Mononuclear cell (primary cell): ENCODE measurements around the gene ELP6. TPM values are rescaled to one million over a fixed set of nuclear protein-coding genes. Genes with fewer than 3 reads are reported as not detected.
"Not testable (repeated sequence)": the region's sequence is repeated elsewhere in the genome, so short reads cannot be mapped to it uniquely, and the experiment has no call there.

Experiments used
- H3K27me3 ChIP-seq: 2 replicates; pipeline ENCODE4 v1.6.0; 2011; ENCODE audit warnings: low read length, control low read depth; ENCODE audit not compliant: insufficient read depth
- H3K4me1 ChIP-seq: 2 replicates; pipeline ENCODE4 v1.5.1; 2011; ENCODE audit warnings: mild to moderate bottlenecking, low read length, control low read depth; ENCODE audit not compliant: insufficient read depth
- H3K4me3 ChIP-seq: 2 replicates; pipeline ENCODE4 v1.5.1; 2011; ENCODE audit warnings: mild to moderate bottlenecking, low read length, moderate library complexity
- H3K9me3 ChIP-seq: 2 replicates; pipeline ENCODE4 v1.5.1; 2011; ENCODE audit warnings: low read depth, mild to moderate bottlenecking, control low read depth, low read length
- total RNA-seq: library from RNA; depleted of rRNA; stranded (reverse); fragments of >200 nt; gene quantifications from one replicate; pipeline ENCODE4 v1.2.3, GENCODE V29; 2012

The ELP6 gene
- total RNA-seq, 1 donor: 7.8 TPM

DNA sequence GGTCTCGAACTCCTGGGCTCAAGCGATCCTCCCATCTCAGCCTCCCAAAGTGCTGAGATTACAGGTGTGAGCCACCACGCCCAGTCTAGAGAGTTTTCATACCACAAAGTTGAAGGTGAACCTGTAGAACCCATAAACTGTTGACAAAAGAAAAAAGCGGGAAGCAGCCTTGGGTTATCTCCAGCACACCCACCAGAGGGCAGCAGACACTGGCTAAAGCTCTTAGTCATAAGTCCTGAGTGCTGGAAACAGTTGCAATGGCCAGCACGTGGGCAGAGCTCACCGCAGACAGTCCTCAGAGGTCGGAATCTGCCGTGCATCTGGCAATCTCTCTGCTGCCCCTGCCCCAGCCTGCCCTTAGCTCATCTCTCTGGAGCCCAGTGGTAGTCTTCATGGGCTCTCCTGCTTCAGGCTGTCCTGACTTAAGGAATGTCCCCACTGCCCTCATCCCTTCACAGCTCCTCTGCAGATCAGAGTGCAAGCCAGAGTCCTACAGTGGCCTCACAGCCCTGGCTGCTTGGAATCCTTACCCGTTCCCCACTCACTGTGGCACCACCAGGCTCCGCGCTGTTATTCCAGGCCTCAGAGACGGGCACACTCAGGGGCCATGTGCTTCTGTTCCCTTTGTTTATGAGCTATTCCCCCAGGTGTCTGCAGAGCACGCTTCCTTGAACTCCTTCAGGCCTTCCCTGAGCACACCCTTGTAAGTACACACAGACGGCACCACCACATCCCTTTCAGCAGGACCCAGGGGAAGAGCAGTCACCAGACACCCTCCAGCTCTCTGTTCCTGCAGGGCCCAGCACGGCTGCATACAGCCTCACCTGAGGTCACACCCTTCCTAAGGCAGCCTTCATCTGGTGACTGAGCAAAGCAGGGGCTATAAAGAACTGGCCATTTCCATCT is 8.8 kb upstream of the ELP6 start:
- Histone ChIP-seq H3K27me3 (no peaks in the 10 kb centered on the region), H3K9me3 (no peaks in the 10 kb centered on the region), H3K4me3 (no peak overlapping the region), H3K4me1 (peaks cover 6% of the 10 kb centered on the region)

GRCh38 chr3:47520756-47521155 is 7.2 kb upstream of the ELP6 start:
- no peaks in the 10 kb centered on the region for H3K9me3 ChIP-seq
- H3K4me1 ChIP-seq: peaks cover 6% of the 10 kb centered on the region
- H3K27me3 ChIP-seq: no peaks in the 10 kb centered on the region
- no peak overlapping the region for H3K4me3 ChIP-seq

GRCh38 chr3:47517937-47518336 is 4.4 kb upstream of the ELP6 start:
- no peak overlapping the region for H3K4me3 ChIP-seq
- peaks cover 6% of the 10 kb centered on the region for H3K4me1 ChIP-seq
- H3K9me3 ChIP-seq: no peaks in the 10 kb centered on the region
- H3K27me3 ChIP-seq: no peaks in the 10 kb centered on the region

GRCh38 chr3:47515864-47516319 is 2.4 kb upstream of the ELP6 start:
- no peaks in the 10 kb centered on the region for H3K9me3 ChIP-seq
- H3K27me3 ChIP-seq: no peaks in the 10 kb centered on the region
- H3K4me1 ChIP-seq: peaks cover 12% of the 10 kb centered on the region
- no peak overlapping the region for H3K4me3 ChIP-seq

- peaks cover 12% of the 10 kb centered on the region for H3K4me1 ChIP-seq
- no peaks in the 10 kb centered on the region for H3K9me3 ChIP-seq
- H3K27me3 ChIP-seq: no peaks in the 10 kb centered on the region
- H3K4me3 ChIP-seq: no peak overlapping the region
Measured at GRCh38 chr3:47515100-47515499, 1.6 kb upstream of the ELP6 start.

DNA sequence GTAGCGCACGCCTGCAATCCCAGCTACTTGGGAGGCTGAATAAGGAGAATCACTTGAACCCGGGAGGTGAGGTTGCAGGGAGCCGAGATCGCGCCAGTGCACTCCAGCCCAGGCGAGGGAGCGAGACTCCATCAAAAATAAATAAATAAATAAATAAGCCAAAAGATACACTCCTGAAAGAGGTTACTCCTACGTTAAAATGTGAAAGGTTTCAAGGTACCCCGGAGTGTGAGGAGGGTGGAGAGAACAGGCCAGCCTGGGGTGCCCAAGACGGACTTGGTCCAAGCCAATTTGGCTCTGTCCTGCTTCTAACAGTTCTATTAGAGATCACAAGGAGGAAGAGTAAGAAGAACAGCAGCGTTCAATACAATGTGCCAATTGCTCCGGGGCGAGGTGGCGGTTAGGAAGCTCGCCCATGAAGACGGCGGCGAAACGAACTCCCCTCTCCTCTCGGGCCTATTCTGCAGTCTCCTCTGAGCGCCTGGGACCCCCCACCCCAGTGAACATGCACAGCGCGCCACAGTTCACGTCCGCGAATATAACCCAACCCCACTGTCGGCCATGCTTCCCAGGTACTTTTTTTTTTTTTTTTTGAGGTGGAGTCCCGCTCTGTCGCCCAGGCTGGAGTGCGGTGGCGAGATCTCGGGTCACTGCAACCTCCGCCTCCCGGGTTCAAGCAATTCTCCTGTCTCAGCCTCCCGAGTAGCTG is 942 bp downstream of the ELP6 start:
- Histone ChIP-seq H3K27me3 (no peaks in the 10 kb centered on the region), H3K4me1 (peaks cover 12% of the 10 kb centered on the region), H3K9me3 (no peaks in the 10 kb centered on the region), H3K4me3 (peak overlapping the region; percentile 96)

GRCh38 chr3:47505267-47505666 is 8.2 kb downstream of the ELP6 start:
- not testable (repeated sequence) for H3K27me3 ChIP-seq, H3K9me3 ChIP-seq, H3K4me1 ChIP-seq, H3K4me3 ChIP-seq

DNA sequence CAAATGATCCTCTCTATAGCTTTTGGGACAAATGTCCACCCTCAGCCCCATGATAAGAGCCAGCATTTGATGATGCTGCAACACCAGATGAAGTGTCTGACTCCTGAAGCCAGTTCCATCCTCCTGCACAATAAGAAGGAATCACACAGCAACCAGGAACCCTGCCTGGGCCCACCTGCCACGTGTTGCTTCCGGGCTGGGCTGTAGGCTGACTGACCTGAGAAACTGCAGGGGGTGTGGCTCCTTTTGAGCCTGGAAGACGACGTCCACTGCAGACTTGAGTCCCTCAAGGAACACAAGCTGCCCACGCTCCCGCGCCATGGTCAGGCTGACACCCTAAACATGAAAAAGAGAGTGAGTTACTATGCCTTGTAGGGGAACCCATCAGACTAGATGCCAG is 9.4 kb downstream of the ELP6 start:
- Histone ChIP-seq H3K9me3 (no peaks in the 10 kb centered on the region), H3K4me3 (no peak overlapping the region), H3K4me1 (no peaks in the 10 kb centered on the region), H3K27me3 (no peaks in the 10 kb centered on the region)

- no peak overlapping the region for H3K4me3 ChIP-seq
- no peaks in the 10 kb centered on the region for H3K9me3 ChIP-seq
- no peaks in the 10 kb centered on the region for H3K4me1 ChIP-seq
- no peaks in the 10 kb centered on the region for H3K27me3 ChIP-seq
Measured at GRCh38 chr3:47503033-47503432, 10.5 kb downstream of the ELP6 start.

- no peaks in the 10 kb centered on the region for H3K9me3 ChIP-seq
- H3K4me3 ChIP-seq: no peak overlapping the region
- no peaks in the 10 kb centered on the region for H3K27me3 ChIP-seq
- no peaks in the 10 kb centered on the region for H3K4me1 ChIP-seq
Measured at GRCh38 chr3:47496892-47497291, 16.6 kb downstream of the ELP6 start.

- Histone ChIP-seq H3K9me3 (no peaks in the 10 kb centered on the region), H3K27me3 (no peaks in the 10 kb centered on the region), H3K4me1 (no peaks in the 10 kb centered on the region), H3K4me3 (no peak overlapping the region)
Measured at GRCh38 chr3:47495886-47496285, 17.6 kb downstream of the ELP6 start.

GRCh38 chr3:47495111-47495510 is 18.4 kb downstream of the ELP6 start:
- no peak overlapping the region for H3K4me3 ChIP-seq
- no peaks in the 10 kb centered on the region for H3K27me3 ChIP-seq
- no peaks in the 10 kb centered on the region for H3K9me3 ChIP-seq
- H3K4me1 ChIP-seq: no peaks in the 10 kb centered on the region

GRCh38 chr3:47491777-47492176 is 21.7 kb downstream of the ELP6 start:
- Histone ChIP-seq H3K4me3 (no peak overlapping the region), H3K27me3 (no peaks in the 10 kb centered on the region), H3K9me3 (no peaks in the 10 kb centered on the region)

DNA sequence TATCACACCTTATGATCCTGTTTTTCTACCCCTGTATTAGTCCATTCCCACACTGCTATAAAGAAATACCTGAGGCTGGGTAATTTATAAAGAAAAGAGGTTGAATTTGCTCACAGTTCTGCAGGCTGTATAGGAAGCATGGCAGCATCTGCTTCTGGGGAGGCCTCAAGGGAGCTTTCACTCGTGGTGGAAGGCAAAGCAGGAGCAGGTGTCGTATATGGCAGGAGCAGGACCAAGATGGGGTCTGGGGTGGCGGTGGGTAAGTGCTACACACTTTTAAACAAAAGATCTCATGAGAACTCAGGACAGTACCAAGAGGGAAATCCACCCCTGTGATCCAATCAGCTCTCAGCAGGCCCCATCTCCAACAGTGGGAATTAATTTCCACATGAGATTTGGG is 22.3 kb downstream of the ELP6 start:
- Histone ChIP-seq H3K4me3 (no peak overlapping the region), H3K9me3 (no peaks in the 10 kb centered on the region), H3K27me3 (no peaks in the 10 kb centered on the region), H3K4me1 (no peaks in the 10 kb centered on the region)

More at GRCh38 chr3:47491777-47492176, 21.7 kb downstream of the ELP6 start:
- no peaks in the 10 kb centered on the region for H3K4me1 ChIP-seq

DNA sequence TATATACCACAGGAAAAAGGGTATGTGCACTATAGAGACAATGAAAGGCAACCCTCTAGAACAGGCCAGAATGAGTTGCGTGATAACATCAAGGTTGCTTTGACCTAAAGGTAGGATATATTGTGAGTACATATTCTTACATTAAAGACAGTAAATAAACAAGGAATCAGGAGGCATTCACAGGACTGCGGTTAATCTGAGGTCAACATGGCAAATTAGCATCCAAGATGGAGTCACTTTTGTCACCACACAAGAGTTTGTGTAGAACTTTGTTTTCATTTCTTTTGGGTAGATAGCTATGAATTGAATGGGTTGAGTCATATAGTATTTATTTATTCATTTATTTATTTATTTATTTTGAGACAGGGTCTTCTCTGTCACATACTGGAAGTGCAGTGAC is 26.2 kb downstream of the ELP6 start:
- Histone ChIP-seq H3K27me3 (no peaks in the 10 kb centered on the region), H3K9me3 (no peaks in the 10 kb centered on the region), H3K4me1 (no peaks in the 10 kb centered on the region), H3K4me3 (no peak overlapping the region)
